ENCODE measurements around the gene CDH4.

- no peak for TF ChIP-seq CTCF (IDR thresholded peaks at IDR 0.05)
- TF ChIP-seq POLR2A (IDR thresholded peaks at IDR 0.05): no peak
- TF ChIP-seq POLR2AphosphoS5 (IDR thresholded peaks at IDR 0.05): no peak
These were observed 109.4 kb downstream of the CDH4 start for GRCh38 chr20:61361501-61361900.

All from upper lobe of left lung (tissue), 4 donors.